ENCODE data around the gene TBL3. TPM values are rescaled to one million over a fixed set of nuclear protein-coding genes. Genes with fewer than 3 reads are reported as not detected.

The TBL3 gene
- total and polyA plus RNA-seq, 2 of the 8 experiments (the other 6 are each of a cell fraction or from before 2014, with no cell fraction given), result 65.8 to 137 TPM

DNA sequence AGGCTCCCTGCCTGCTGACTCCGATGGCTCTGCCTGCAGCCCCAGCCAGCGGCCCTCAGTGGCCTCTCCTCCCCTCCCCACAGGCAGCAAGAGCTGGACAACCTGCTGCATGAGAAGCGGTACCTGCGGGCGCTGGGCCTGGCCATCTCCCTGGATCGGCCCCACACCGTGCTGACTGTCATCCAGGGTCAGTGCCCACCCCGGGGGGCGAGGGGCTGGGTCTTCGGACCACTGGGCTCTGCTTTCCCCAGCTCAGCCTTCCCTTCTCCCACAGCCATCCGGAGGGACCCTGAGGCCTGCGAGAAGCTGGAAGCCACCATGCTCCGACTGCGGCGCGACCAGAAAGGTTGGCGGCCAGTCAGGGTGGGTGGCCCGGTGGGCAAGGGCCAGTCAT lies 6.0 kb downstream of the TBL3 start:
- H2AFZ ChIP-seq (ENCODE audit: low read length), result no peak overlapping the region
- H4K8ac ChIP-seq (ENCODE audit: extremely low read depth, insufficient read depth, low read length), result no peak overlapping the region
- H2BK5ac ChIP-seq (ENCODE audit: low read depth, low read length), result 0 out of 2 replicates have a peak overlapping the region, but pooled peaks have one; percentile 44
- H3K23me2 ChIP-seq (ENCODE audit: low read depth, low read length), result peaks cover 14% of the 10 kb centered on the region; the same call in 1 of the 2 replicates
- no peak overlapping the region for H3K14ac ChIP-seq (ENCODE audit: insufficient read length)
- peaks cover 11 to 33% (median 22%) of the 10 kb centered on the region in 4 experiments; a peak in 7 of 8 replicates for H3K36me3 ChIP-seq (ENCODE audit: control insufficient read depth in 2 of 4, insufficient read depth in 4 of 4, low read length in 3 of 4)
- H3K4ac ChIP-seq (replicated peaks; ENCODE audit: insufficient read length, low read depth, low read length), result no peak overlapping the region
- H3K79me1 ChIP-seq (ENCODE audit: low read depth, low read length), result peaks cover 7% of the 10 kb centered on the region; the same call in 1 of the 2 replicates
- H4K5ac ChIP-seq (ENCODE audit: insufficient read length, low read depth, low read length), result no peak overlapping the region
- H2BK120ac ChIP-seq (replicated peaks; ENCODE audit: low read depth, low read length), result no peak overlapping the region
- ChIA-PET POLR2A (ENCODE audit: partially characterized antibody) (interaction anchor here (1.0 to 28.2 kb wide), 10 partner anchors 10 to 202 kb away, joined by 3 to 736 read pairs (median 8); partner anchors contain the start of genes FAHD1, HAGH, MSRB1 and NDUFB10), CTCF (ENCODE audit: partially characterized antibody) (interaction anchor here (0.7 to 1.5 kb wide), 4 partner anchors 20 to 54 kb away, joined by 3 to 5 read pairs (median 4); no protein-coding TSS in a partner anchor)
- peaks cover 8 to 36% (median 35%) of the 10 kb centered on the region in 4 experiments; a peak in 6 of 7 replicates for H3K27me3 ChIP-seq (replicated peaks in 1 of 4; ENCODE audit: control insufficient read depth in 3 of 4, extremely low read depth in 1 of 4, insufficient read depth in 3 of 4, low read length in 3 of 4)
- no peak overlapping the region; a peak in 1 of 4 replicates for H3K4me2 ChIP-seq (ENCODE audit: insufficient read depth in 1 of 2, low read depth in 2 of 2, low read length in 2 of 2)
- no peak overlapping the region for H3K56ac ChIP-seq (replicated peaks; ENCODE audit: insufficient read length, low read depth, low read length)
- H3K9me3 ChIP-seq (ENCODE audit: insufficient read depth in 2 of 2, low read depth in 1 of 2, low read length in 1 of 2), result no peaks in the 10 kb centered on the region
- no peak overlapping the region for H3K27ac ChIP-seq (ENCODE audit: low read depth, low read length)
- peaks cover 0 to 7% of the 10 kb centered on the region in 2 experiments; a peak in 2 of 4 replicates for H3K79me2 ChIP-seq (ENCODE audit: control insufficient read depth in 1 of 2, insufficient read depth in 2 of 2, low read length in 2 of 2)
- no peak overlapping the region for H3K23ac ChIP-seq (ENCODE audit: insufficient read length)
- peaks cover 2 to 25% of the 10 kb centered on the region in 2 experiments for H4K20me1 ChIP-seq (replicated peaks in 1 of 2; ENCODE audit: control insufficient read depth in 1 of 2, insufficient read depth in 2 of 2, low read length in 2 of 2)
- no peak overlapping the region for H4K91ac ChIP-seq (replicated peaks; ENCODE audit: insufficient read length, low read length)
- 96% methylated on average over 15 of the region's 18 CpGs; no CpG with 5 or more reads in 1 of the 2 experiments for WGBS, 2 experiments (ENCODE audit: extremely low coverage in 1 of 2, insufficient coverage in 1 of 2, insufficient read length in 1 of 2, insufficient replicate concordance in 2 of 2, low coverage in 1 of 2, low lambda C conversion rate in 2 of 2, missing lambda C conversion rate in 1 of 2)
- no peak for DNase-seq (ENCODE audit: low read depth in 1 of 2, low spot score in 2 of 2)
- no peak overlapping the region for H3K18ac ChIP-seq (ENCODE audit: extremely low read depth, low read length)
- FAIRE-seq, result no peak
- no peak overlapping the region for H2AK5ac ChIP-seq (ENCODE audit: low read depth, low read length)
- H3K4me3 ChIP-seq (ENCODE audit: extremely low read depth in 1 of 4, insufficient read depth in 2 of 4, low read depth in 3 of 4, low read length in 4 of 4), result no peak overlapping the region
- no peak overlapping the region for H2BK20ac ChIP-seq (ENCODE audit: low read length)
- H3K9ac ChIP-seq (replicated peaks in 1 of 4; ENCODE audit: extremely low read depth in 1 of 4, low read depth in 3 of 4, low read length in 3 of 4), result no peak overlapping the region
- H2BK15ac ChIP-seq (ENCODE audit: low read length), result no peak overlapping the region
- no peak overlapping the region for H2BK12ac ChIP-seq (ENCODE audit: low read depth, low read length)
- H3K4me1 ChIP-seq (replicated peaks in 1 of 4; ENCODE audit: control insufficient read depth in 3 of 4, insufficient read depth in 4 of 4, low read length in 3 of 4), result peaks cover 3 to 27% (median 23%) of the 10 kb centered on the region in 4 experiments
- TF ChIP-seq CTBP2 (IDR thresholded peaks at IDR 0.05; ENCODE audit: borderline replicate concordance, insufficient read depth, insufficient read length, low read length) (no peak), GTF2F1 (IDR thresholded peaks at IDR 0.05; ENCODE audit: borderline replicate concordance, low read depth, low read length) (no peak), RFX5 (IDR thresholded peaks at IDR 0.05; ENCODE audit: borderline replicate concordance, low read depth, low read length) (no peak), SP2 (IDR thresholded peaks at IDR 0.05; ENCODE audit: low read length) (no peak), RBBP5 (IDR thresholded peaks at IDR 0.05; ENCODE audit: borderline replicate concordance, low read depth, low read length) (no peak), GABPA (IDR thresholded peaks at IDR 0.05; ENCODE audit: borderline replicate concordance, insufficient read depth, low read length) (no peak), SIX5 (IDR thresholded peaks at IDR 0.05; ENCODE audit: low read depth, low read length) (no peak), ZNF274 (IDR thresholded peaks at IDR 0.05; ENCODE audit: borderline replicate concordance, extremely low read depth, low read length) (no peak), SUZ12 (IDR thresholded peaks at IDR 0.05; ENCODE audit: low read length) (no peak), CHD1 (IDR thresholded peaks at IDR 0.05; ENCODE audit: low read depth, low read length) (no peak), TBP (IDR thresholded peaks at IDR 0.05; ENCODE audit: low read depth, low read length) (no peak), BCL11A (IDR thresholded peaks at IDR 0.05; ENCODE audit: low read depth in 2 of 2, low read length in 2 of 2) (no peak), ASH2L (IDR thresholded peaks at IDR 0.05; ENCODE audit: low read length) (no peak), KDM1A (IDR thresholded peaks at IDR 0.05; ENCODE audit: borderline replicate concordance, low read length) (no peak)

All from H1 (cell line).